GM19468 (cell line): ENCODE results near the gene LSM5.

Source experiments
- ATAC-seq: cut with Tn5 transposase; IDR thresholded peaks from one replicate; pipeline ENCODE4 v1.9.1; 2021; ENCODE audit warnings: mild to moderate bottlenecking, moderate library complexity, moderate number of reproducible peaks; ENCODE audit not compliant: unreplicated experiment; ENCODE audit errors: extremely low read depth

The LSM5 gene

GRCh38 chr7:32490127-32490796, at the start of gene LSM5:
Gene LSM5 (minus strand): TSS chr7:32490380. CDS start chr7:32490365, 15 bp downstream.
- peak; percentile 91 for ATAC-seq

DNA sequence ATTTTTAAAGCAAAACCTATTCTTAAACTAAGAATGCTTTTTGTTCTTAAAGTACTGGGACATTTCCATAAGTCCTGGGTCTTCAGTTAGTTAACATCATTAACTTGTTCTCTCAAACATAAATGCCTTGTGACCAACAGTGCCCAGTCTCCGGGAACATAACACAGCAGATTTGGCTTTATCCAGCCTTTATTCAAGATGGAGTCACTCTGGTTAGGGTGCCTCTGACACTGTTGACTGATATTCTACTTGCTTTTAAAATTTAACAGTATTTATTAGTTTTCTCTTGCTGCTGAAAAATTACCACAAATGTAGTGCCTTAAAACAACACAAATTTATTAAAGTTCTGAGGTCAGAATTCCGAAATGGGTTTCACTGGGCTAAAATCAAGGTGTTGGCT, 49.2 kb upstream of the LSM5 start:
- no peak for ATAC-seq

DNA sequence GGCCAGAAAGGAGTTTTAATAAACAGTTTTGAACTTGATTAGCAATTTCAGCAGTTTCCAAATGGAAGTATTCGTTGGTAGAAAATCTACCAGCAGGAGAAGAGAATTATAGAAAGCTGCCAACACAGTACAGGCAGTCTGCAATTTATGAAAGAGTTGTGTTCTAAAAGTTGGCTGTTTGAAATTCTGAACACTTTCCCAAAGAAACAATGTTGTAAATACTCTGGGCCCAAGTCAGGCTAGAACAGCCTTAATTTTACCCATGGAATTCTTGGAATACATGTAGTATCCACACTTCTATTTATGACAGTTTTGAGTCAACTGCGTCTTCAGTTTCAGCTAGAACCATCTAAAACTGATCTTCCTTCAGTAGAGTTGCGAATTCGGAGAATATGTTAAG, 47.6 kb upstream of the LSM5 start:
- no peak for ATAC-seq

DNA sequence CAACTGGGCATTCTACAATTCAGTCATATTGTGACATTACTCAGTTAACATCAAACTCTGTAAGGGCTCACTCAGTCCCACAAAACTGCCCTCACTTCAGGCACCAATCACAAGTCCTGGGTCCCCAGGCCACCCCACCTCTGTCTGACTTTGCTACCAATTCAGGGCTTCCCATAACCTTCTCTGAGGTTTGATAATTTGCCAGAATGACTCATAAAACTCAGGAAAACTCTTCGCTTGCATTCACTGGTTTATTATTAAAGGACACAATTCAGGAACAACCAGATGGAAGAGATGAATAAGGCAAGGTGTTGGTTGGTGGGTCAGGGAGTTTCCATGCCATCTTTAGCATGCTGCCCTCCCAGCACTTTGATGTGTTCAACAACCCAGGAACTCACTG, 46.4 kb upstream of the LSM5 start:
- no peak for ATAC-seq

DNA sequence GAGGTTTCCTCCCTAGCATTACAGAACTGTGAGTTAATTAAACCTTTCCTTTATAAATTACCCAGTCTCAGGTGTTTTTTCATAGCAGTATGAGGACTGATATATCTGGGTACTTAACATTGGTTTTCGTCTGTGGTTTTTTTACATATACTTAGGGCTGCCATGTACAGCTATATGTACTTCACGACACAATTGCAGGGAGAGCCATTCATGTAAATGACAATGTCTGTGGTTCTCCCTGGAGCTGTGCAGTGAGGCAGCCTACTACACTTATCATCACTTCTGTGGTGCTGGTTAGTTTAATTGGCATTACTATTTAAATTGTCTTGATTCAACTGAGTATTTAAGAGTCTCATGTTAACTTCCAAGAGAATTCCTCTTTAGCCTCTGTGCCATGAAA, 45.8 kb upstream of the LSM5 start:
- ATAC-seq: no peak

GRCh38 chr7:32535162-32535702, 45.1 kb upstream of the LSM5 start:
- no peak for ATAC-seq

DNA sequence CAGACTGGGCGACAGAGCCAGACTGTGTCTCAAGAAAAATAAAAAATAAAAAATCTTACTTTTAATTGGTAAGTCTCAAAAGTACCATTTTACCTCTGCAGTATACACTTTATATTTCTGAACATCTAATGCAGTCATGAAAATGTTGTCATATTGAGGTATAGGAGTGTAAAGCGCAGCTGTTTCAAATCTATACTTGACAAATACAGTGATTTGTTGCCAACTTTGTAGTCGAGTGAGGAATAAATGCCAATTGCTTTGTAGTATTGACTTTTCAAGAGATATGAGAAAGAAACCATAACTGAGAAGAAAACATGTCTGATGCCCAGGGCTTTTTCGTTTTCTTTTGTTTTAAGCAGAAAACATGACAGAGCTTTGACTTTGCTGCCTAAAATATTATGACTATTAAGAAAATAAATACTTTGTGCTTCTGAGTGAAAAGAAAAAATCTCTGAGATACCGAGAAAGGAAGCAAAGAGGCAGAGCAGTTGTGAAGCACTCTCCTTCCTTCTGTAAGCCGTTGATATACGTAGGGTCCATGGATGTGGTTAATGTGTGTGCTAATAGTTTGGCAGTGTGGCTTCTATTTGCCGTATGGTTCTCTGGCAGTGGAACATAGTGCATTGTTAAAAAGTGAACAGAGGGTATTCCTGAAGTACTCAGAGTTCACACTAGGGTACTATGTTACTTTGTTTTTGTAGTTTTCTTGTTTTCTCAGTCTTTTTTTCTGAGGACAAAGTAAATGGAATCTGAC, 43.3 kb upstream of the LSM5 start:
- ATAC-seq: no peak

DNA sequence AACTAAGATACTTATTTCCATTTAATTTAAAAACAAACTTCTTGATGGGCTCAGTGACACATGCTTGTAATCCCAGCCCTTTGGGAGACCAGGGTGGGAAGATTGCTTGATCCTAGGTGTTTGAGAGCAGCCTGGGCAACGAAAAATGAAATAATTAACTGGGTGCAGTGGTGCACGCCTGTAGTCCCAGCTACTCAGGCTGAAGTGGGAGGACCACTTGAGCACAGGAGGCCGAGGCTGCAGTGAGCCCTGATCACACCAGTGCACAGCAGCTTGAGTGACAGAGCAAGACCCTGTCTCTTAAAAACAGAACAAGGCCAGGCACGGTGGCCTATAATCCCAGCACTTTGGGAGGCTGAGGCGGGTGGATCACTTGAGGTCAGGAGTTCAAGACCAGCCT, 42.5 kb upstream of the LSM5 start:
- no peak for ATAC-seq

DNA sequence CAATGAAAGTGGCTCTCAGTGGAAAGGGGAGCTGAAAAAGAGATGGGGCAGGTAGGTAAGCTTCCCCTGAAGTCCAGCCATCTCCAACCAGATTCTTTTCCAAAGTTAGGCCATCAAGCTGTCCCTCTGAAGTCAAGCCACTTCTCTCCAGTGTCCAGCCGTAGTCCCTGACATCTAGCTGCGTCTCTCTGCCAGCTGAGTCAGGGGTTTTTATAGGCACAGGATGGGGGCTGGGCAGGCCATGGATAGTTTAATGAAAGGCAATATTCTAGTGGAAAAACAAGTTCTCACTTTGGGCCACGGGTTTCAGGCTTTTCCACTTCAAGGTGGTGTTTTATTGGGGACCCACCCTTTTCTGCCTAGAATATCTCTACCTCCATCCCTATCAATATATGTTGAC, 41.9 kb upstream of the LSM5 start:
- ATAC-seq: no peak

DNA sequence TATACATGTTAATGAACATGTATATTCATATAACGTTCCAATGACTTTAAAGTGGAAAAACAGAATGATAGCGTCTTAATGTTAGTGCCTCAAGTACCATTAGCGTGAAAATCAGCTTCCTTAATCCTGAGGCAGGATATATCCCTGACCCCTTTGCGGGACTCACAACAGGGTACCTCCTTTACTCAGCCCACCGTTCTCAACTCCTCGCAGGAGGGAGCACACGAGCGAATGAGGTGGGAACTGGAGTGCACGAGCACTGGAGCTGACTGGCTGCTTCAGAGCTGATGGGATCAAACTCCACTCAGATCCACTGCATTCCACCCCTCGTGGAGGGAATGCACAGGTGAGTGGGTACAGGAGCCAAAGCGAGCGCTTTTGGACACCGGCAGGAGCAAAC, 41.2 kb upstream of the LSM5 start:
- ATAC-seq: no peak

DNA sequence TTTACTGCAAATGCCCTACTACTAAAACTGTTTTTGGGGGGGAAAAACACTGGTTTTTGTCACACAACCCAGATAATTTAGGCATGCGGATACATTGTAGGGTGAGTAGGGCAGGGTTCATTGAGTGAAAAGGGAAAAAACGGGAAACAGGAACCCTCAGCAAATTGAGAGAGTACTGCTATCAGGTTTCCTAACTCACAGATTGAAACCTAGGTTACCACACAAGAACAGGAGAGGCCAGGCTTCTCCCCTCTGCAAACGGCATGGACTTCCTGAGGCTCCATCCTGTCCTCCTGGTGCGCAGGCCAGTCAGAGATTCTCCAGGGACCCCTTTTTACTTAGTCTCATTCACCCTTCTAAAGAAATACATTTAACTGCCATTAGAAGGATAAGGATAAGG, 35.7 kb upstream of the LSM5 start:
- ATAC-seq: no peak

DNA sequence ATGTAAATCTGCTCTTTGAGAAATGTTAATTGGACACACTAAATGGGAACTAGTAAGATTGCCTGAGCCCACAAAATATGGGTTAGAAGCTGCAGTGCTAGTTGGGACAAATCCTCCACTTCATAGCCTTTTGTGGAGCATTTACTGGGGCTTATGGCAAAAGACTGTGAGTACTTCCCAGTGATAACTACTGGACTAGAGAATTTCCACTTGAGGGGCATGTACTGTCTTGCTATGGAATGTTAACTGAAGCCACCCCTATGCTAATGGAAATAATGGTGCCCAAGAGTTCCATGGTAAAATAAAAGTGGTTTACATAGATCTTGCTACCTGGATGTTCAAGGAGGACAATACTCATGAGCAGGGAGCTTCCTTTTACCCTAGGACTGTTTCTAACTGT, 34.5 kb upstream of the LSM5 start:
- ATAC-seq: no peak

DNA sequence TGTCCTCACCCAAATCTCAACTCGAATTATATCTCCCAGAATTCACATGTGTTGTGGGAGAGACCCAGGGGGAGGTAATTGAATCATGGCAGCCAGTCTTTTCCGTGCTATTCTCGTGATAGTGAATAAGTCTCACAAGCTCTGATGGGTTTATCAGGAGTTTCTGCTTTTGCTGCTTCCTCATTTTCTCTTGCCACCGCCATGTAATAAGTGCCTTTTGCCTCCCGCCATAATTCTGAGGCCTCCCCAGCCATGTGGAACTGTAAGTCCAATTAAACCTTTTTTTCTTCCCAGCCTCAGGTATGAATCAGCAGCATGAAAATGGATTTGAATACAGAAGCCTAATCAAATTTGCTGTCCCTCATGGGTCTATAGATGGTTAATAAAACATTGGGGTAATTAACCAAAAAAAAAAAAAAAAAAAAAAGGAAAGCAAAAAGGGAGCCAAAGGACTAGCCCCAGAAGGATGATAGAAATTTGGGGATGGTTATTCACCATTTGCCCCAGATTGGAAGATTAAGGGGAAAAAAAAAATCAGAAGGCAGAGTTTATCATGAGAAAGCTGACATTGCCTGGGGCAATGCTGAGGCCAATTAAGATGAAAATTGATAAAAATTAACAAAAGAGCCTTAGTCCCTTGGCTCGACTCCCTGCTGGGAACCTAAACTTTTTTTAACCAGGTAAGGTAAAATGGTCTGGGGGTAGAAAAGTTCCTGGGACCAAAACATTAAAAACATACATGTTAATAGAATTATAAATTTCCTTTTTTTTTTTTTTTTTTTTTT, 32.8 kb upstream of the LSM5 start:
- ATAC-seq: no peak

- no peak for ATAC-seq
Measured at GRCh38 chr7:32519763-32520162, 29.6 kb upstream of the LSM5 start.

DNA sequence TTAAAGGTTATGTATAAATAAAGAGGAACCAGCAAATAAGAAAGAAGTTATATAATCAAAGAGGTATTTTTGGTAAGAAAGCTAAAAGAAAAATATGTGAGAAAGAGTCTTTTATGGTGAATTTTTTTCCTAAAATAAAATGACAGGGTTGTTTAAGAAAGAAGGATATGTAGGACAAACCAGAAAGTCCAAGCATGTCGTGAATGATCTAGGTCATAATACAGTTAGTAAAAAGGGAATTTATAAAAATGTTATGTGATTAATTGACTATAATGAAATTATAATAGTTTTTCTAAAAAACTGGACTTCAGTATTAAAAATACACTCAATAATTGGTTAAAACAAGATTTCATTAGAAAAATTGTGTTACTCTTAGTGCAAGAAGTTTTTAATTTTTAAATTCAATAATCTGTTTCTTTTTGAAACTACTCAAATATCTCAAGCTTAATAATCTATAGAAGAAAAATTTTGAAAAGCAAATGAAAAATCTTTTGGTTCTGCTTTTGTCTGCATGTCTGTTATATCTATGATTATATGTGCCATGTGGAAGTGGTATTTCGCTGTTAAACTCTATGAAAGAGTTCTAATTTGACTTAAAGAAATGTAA, 28.5 kb upstream of the LSM5 start:
- no peak for ATAC-seq

GRCh38 chr7:32516551-32517100, 26.4 kb upstream of the LSM5 start:
- ATAC-seq: no peak

DNA sequence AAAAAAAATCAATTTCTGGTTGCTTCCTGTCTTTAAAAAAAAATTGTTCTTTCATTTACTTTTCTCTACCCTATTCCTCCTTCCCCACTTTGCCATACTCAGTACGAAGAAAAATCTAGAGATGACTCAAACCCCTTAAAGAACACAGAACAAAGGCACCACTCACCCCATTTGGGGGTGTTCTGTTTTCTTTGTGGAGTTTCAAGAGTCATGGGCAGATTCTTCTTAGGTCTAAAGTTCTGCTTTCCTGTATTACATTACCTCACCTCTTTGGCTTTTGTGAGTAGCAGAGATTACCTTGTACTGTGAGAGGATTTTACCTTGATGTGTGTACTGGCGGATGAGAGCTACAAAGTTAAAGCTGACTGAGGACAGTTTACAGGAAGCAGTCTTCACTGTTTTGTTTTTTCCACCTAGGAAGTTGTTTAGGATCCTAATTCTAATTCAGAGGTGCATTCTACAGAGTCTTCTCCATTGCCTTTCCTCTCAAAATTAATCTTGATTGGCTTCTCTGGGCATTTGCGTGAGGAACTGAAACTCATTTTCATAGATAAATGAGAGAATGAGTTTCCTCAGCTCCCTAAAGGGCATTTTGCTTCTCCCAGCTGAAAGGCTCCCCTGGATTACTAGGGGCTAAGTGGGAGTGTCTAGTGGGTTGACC, 25.8 kb upstream of the LSM5 start:
- ATAC-seq: peak; percentile 74

DNA sequence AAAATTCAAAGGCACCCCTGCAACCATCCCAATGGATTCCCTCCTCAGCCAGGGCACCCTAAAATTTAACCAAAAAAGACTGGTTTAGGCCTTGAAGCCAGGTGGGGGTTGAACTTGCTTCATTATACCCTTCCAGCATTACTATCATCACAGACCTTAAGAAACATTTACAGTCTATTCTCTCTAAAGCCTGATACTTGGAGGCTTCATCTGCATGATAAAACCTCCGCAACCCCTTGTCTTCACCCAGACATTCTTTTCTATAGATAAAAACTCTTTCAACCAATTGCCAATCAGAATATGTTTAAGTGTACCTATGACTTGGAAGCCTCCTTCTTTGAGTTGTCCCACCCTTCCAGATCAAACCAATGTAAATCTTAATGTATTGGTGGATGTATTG, 23.0 kb upstream of the LSM5 start:
- ATAC-seq: no peak

DNA sequence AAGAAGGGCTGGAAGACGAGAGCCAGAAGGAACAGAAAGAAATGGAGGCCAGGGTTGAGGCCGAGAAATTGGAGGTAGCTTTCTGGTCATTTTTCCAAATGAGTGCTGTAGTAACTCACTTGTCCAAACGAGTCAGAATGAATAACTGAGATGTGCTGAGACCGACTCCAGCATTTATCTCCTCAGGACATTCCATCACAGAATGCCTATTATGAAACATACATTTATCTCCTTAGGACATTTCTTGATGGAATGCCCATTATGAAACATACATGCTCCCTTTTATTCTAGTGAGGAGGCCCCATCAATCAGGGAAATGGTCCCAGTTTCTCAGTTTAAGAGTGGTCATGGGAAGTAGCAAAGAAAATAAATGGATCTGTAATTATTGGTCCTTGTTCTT, 21.6 kb upstream of the LSM5 start:
- no peak for ATAC-seq

DNA sequence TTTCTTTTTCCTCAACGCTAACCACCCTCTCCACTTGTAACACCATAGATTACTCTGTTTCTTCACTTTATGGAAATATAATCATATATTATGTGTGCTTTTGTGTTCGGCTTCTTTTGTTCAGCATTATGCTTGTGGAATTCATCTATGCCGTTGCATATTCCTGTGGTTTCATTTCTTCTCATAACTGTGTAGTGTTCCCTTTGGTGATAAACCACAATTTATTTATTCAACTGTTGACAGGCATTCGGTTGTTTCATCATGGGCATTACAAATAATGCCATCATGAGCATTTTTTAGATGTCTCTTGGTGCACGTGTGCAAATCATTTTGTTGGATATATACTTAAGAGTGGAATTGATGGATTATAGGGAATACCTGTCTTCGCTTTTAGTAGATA, 17.2 kb upstream of the LSM5 start:
- no peak for ATAC-seq
